ENCODE data around the gene ATP6V1F.
A peak's percentile ranks its signal among the peaks of the same experiment; 100 is the strongest.

The ATP6V1F gene

GRCh38 chr7:128893251-128894100 lies 30.8 kb downstream of the ATP6V1F start:
- Mint-ChIP-seq H3K9me3 (peaks cover 1% of the 10 kb centered on the region), H3K4me3 (no peak overlapping the region), H3K27ac (no peak overlapping the region), H3K4me1 (peaks cover 2% of the 10 kb centered on the region), H3K27me3 (peaks cover 38% of the 10 kb centered on the region), H3K36me3 (peaks cover 2% of the 10 kb centered on the region)
- CTCF ChIA-PET: interaction anchor here (1.7 kb wide), 1 partner anchor 10 kb away, joined by 7 read pairs; no protein-coding TSS in a partner anchor
- no peak for DNase-seq

- Mint-ChIP-seq H3K27me3 (peaks cover 40% of the 10 kb centered on the region), H3K4me1 (peaks cover 2% of the 10 kb centered on the region), H3K27ac (no peak overlapping the region), H3K4me3 (no peak overlapping the region), H3K9me3 (peaks cover 2% of the 10 kb centered on the region), H3K36me3 (peaks cover 3% of the 10 kb centered on the region)
- DNase-seq: no peak
- CTCF ChIA-PET: no interaction called here
Observed at GRCh38 chr7:128894101-128894440, 31.4 kb downstream of the ATP6V1F start.

- H3K9me3 Mint-ChIP-seq: peaks cover 2% of the 10 kb centered on the region
- H3K36me3 Mint-ChIP-seq: peaks cover 3% of the 10 kb centered on the region
- peaks cover 40% of the 10 kb centered on the region for H3K27me3 Mint-ChIP-seq
- H3K4me3 Mint-ChIP-seq: no peak overlapping the region
- peaks cover 2% of the 10 kb centered on the region for H3K4me1 Mint-ChIP-seq
- no peak overlapping the region for H3K27ac Mint-ChIP-seq
- CTCF ChIA-PET: no interaction called here
- no peak for DNase-seq
Observed at GRCh38 chr7:128895320-128895719, 32.7 kb downstream of the ATP6V1F start.

- peaks cover 3% of the 10 kb centered on the region for H3K36me3 Mint-ChIP-seq
- peaks cover 2% of the 10 kb centered on the region for H3K9me3 Mint-ChIP-seq
- CTCF ChIA-PET: interaction anchor here (1.3 to 1.5 kb wide), 2 partner anchors 192 to 311 kb away, joined by 5 read pairs; no protein-coding TSS in a partner anchor
- peaks cover 23% of the 10 kb centered on the region for H3K27me3 Mint-ChIP-seq
- H3K4me1 Mint-ChIP-seq: no peaks in the 10 kb centered on the region
- no peak overlapping the region for H3K27ac Mint-ChIP-seq
- no peak for DNase-seq
- H3K4me3 Mint-ChIP-seq: no peak overlapping the region
Observed at GRCh38 chr7:128899392-128899791, 36.7 kb downstream of the ATP6V1F start.

- H3K4me3 Mint-ChIP-seq: no peak overlapping the region
- peaks cover 27% of the 10 kb centered on the region for H3K27me3 Mint-ChIP-seq
- peaks cover 2% of the 10 kb centered on the region for H3K9me3 Mint-ChIP-seq
- peaks cover 3% of the 10 kb centered on the region for H3K36me3 Mint-ChIP-seq
- H3K4me1 Mint-ChIP-seq: no peaks in the 10 kb centered on the region
- DNase-seq: no peak
- CTCF ChIA-PET: interaction anchor here (1.3 to 1.5 kb wide), 2 partner anchors 191 to 310 kb away, joined by 5 read pairs; no protein-coding TSS in a partner anchor
- H3K27ac Mint-ChIP-seq: no peak overlapping the region
Observed at GRCh38 chr7:128900237-128900636, 37.6 kb downstream of the ATP6V1F start.

GRCh38 chr7:128902761-128903585 lies 40.3 kb downstream of the ATP6V1F start:
- H3K27ac Mint-ChIP-seq: no peak overlapping the region

GRCh38 chr7:128903621-128904361 lies 41.1 kb downstream of the ATP6V1F start:
- Mint-ChIP-seq H3K9me3 (no peaks in the 10 kb centered on the region), H3K4me1 (no peaks in the 10 kb centered on the region), H3K4me3 (no peak overlapping the region), H3K27ac (no peak overlapping the region), H3K27me3 (peaks cover 47% of the 10 kb centered on the region), H3K36me3 (no peaks in the 10 kb centered on the region)
- DNase-seq: peak; percentile 19
- CTCF ChIA-PET: interaction anchor here (0.7 to 3.5 kb wide), 5 partner anchors 41 to 307 kb away, joined by 3 to 25 read pairs (median 4); partner anchors contain the start of gene ATP6V1F

More at GRCh38 chr7:128902761-128903585, 40.3 kb downstream of the ATP6V1F start:
- CTCF ChIA-PET: interaction anchor here (1.1 to 3.5 kb wide), 4 partner anchors 40 to 308 kb away, joined by 3 to 25 read pairs (median 3); partner anchors contain the start of gene ATP6V1F
- Mint-ChIP-seq H3K27me3 (peaks cover 43% of the 10 kb centered on the region), H3K4me1 (no peaks in the 10 kb centered on the region), H3K9me3 (peaks cover 2% of the 10 kb centered on the region), H3K4me3 (no peak overlapping the region), H3K36me3 (peaks cover 3% of the 10 kb centered on the region)
- DNase-seq: peak; percentile 11

- peak; percentile 30 for DNase-seq
- H3K27ac Mint-ChIP-seq: no peak overlapping the region
- H3K27me3 Mint-ChIP-seq: peaks cover 55% of the 10 kb centered on the region
- CTCF ChIA-PET: interaction anchor here (0.7 to 3.5 kb wide), 4 partner anchors 42 to 259 kb away, joined by 3 to 25 read pairs (median 4); partner anchors contain the start of gene ATP6V1F
- no peak overlapping the region for H3K4me3 Mint-ChIP-seq
- H3K4me1 Mint-ChIP-seq: no peaks in the 10 kb centered on the region
- no peaks in the 10 kb centered on the region for H3K36me3 Mint-ChIP-seq
- H3K9me3 Mint-ChIP-seq: no peaks in the 10 kb centered on the region
Observed at GRCh38 chr7:128904381-128905197, 41.9 kb downstream of the ATP6V1F start.

- H3K4me1 Mint-ChIP-seq: no peaks in the 10 kb centered on the region
- H3K36me3 Mint-ChIP-seq: no peaks in the 10 kb centered on the region
- no peak overlapping the region for H3K27ac Mint-ChIP-seq
- CTCF ChIA-PET: interaction anchor here (1.1 kb wide), 1 partner anchor 184 kb away, joined by 7 read pairs; no protein-coding TSS in a partner anchor
- peaks cover 71% of the 10 kb centered on the region for H3K27me3 Mint-ChIP-seq
- no peak overlapping the region for H3K4me3 Mint-ChIP-seq
- no peaks in the 10 kb centered on the region for H3K9me3 Mint-ChIP-seq
- DNase-seq: peak; percentile 5
Observed at GRCh38 chr7:128906001-128906765, 43.5 kb downstream of the ATP6V1F start.

GRCh38 chr7:128906766-128907559 lies 44.3 kb downstream of the ATP6V1F start:
- Mint-ChIP-seq H3K36me3 (no peaks in the 10 kb centered on the region), H3K9me3 (no peaks in the 10 kb centered on the region), H3K27ac (no peak overlapping the region), H3K4me3 (no peak overlapping the region), H3K4me1 (no peaks in the 10 kb centered on the region), H3K27me3 (peaks cover 75% of the 10 kb centered on the region)
- CTCF ChIA-PET: interaction anchor here (0.6 to 1.1 kb wide), 2 partner anchors 44 to 184 kb away, joined by 3 to 7 read pairs; no protein-coding TSS in a partner anchor
- peak; percentile 19 for DNase-seq

GRCh38 chr7:128908750-128909624 lies 46.3 kb downstream of the ATP6V1F start:
- Mint-ChIP-seq H3K27ac (no peak overlapping the region), H3K36me3 (no peaks in the 10 kb centered on the region), H3K27me3 (peaks cover 82% of the 10 kb centered on the region), H3K4me3 (no peak overlapping the region), H3K4me1 (no peaks in the 10 kb centered on the region), H3K9me3 (no peaks in the 10 kb centered on the region)
- DNase-seq: peak; percentile 10
- CTCF ChIA-PET: interaction anchor here (0.5 to 0.6 kb wide), 2 partner anchors 35 to 238 kb away, joined by 3 read pairs; no protein-coding TSS in a partner anchor
